Measurements from ENCODE around the gene BMX. TPM values are rescaled to one million over a fixed set of nuclear protein-coding genes. Genes with fewer than 3 reads are reported as not detected.

The BMX gene
- total and polyA plus RNA-seq, 12 donors = 0.11 to 1.8 (median 0.64) TPM; not detected in 1

DNA sequence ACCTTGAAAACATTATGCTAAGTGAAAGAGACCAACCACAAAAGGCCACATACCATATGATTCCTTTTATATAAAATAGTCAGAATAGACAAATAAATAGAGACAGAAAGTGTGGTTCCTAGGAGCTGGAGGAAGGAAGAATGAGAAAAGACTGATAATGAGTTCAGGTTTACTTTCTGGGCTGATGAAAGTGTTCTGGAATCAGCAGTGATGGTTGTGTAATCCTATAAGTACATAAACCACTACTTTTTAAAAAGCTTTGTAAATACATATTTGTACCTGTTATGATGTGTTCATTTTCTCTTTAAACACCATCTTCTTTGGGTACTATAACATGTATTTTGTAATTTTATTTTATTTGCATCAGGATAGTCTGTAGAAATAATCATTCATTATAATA, 28.1 kb upstream of the BMX start:
- Histone ChIP-seq H3K27ac (no peak overlapping the region), H3K9me3 (replicated peaks in 1 of 3) (no peaks in the 10 kb centered on the region), H3K36me3 (replicated peaks in 1 of 2) (no peaks in the 10 kb centered on the region), H3K4me1 (replicated peaks in 1 of 2) (no peaks in the 10 kb centered on the region), H3K4me3 (no peak overlapping the region), H3K27me3 (peaks cover 13% of the 10 kb centered on the region)
- TF ChIP-seq CTCF (IDR thresholded peaks at IDR 0.05) (no peak), POLR2A (IDR thresholded peaks at IDR 0.05) (no peak)
- no peak for DNase-seq
- intact Hi-C loops (cut with DNase I) = loop anchor here in 1 of 2 donors (10.0 kb wide), 1 partner anchor 92 kb away; no protein-coding TSS in a partner anchor

- intact Hi-C loops (cut with DNase I) = loop anchor here in 1 of 2 donors (10.0 kb wide), 1 partner anchor 91 kb away; no protein-coding TSS in a partner anchor
- DNase-seq = no peak
- Histone ChIP-seq H3K4me3 (no peak overlapping the region), H3K4me1 (replicated peaks in 1 of 2) (no peaks in the 10 kb centered on the region), H3K9me3 (replicated peaks in 1 of 3) (no peaks in the 10 kb centered on the region), H3K27me3 (peaks cover 13% of the 10 kb centered on the region), H3K27ac (no peak overlapping the region), H3K36me3 (replicated peaks in 1 of 2) (no peaks in the 10 kb centered on the region)
- TF ChIP-seq CTCF (IDR thresholded peaks at IDR 0.05) (no peak), POLR2A (IDR thresholded peaks at IDR 0.05) (no peak)
- WGBS, 4 donors = 75 to 93% (median 86%) methylated on average over 4 of the region's 4 CpGs
These were observed 26.6 kb upstream of the BMX start for GRCh38 chrX:15474028-15474427.

GRCh38 chrX:15475021-15475420, 25.6 kb upstream of the BMX start:
- 67 to 90% (median 76%) methylated on average over 5 of the region's 5 CpGs for WGBS, 4 donors
- H3K27me3 ChIP-seq = peaks cover 13% of the 10 kb centered on the region
- TF ChIP-seq CTCF (IDR thresholded peaks at IDR 0.05) (no peak), POLR2A (IDR thresholded peaks at IDR 0.05) (no peak)
- no peak overlapping the region for H3K4me3 ChIP-seq
- H3K36me3 ChIP-seq (replicated peaks in 1 of 2) = no peaks in the 10 kb centered on the region
- H3K4me1 ChIP-seq (replicated peaks in 1 of 2) = no peaks in the 10 kb centered on the region
- intact Hi-C loops (cut with DNase I) = loop anchor here in 1 of 2 donors (10.0 kb wide), 1 partner anchor 90 kb away; no protein-coding TSS in a partner anchor
- H3K9me3 ChIP-seq (replicated peaks in 1 of 3) = no peaks in the 10 kb centered on the region
- no peak for DNase-seq
- H3K27ac ChIP-seq = no peak overlapping the region

- intact Hi-C loops (cut with DNase I) = loop anchor here in 1 of 2 donors (10.0 kb wide), 1 partner anchor 89 kb away; no protein-coding TSS in a partner anchor
- peaks cover 13% of the 10 kb centered on the region for H3K27me3 ChIP-seq
- no peak for DNase-seq
- no peaks in the 10 kb centered on the region for H3K9me3 ChIP-seq (replicated peaks in 1 of 3)
- no peak overlapping the region for H3K4me3 ChIP-seq
- H3K4me1 ChIP-seq (replicated peaks in 1 of 2) = no peaks in the 10 kb centered on the region
- TF ChIP-seq POLR2A (IDR thresholded peaks at IDR 0.05) (no peak), CTCF (IDR thresholded peaks at IDR 0.05) (no peak)
- 73 to 93% (median 84%) methylated on average over 4 of the region's 4 CpGs for WGBS, 4 donors
- H3K36me3 ChIP-seq (replicated peaks in 1 of 2) = no peaks in the 10 kb centered on the region
- H3K27ac ChIP-seq = no peak overlapping the region
These were observed 25.1 kb upstream of the BMX start for GRCh38 chrX:15475486-15475885.

All from adrenal gland (tissue), 12 donors.